GM12878 (cell line): ENCODE measurements around the gene SLC9C2. TPM values are rescaled to one million over a fixed set of nuclear protein-coding genes. Genes with fewer than 3 reads are reported as not detected.

ENCODE experiments used
- ATAC-seq: fragments of 200-7000 bp; cut with Tn5 transposase; 3 replicates; pipeline ENCODE4 v1.9.1; 2020; ENCODE audit warnings: mild to moderate bottlenecking, moderate library complexity
- BruUV-seq: library from RNA; stranded (reverse); fragments of 400-500 nt; replicated peaks from 2 replicates; lab custom pipeline; 2021; lab: Mats Ljungman, UMichigan
- CTCF ChIA-PET: fragments of 300-600 bp; sonication (Branson Sonifier 250); formaldehyde crosslinking; extraction: SDS; loops from one replicate; lab custom pipeline; 2021; ENCODE audit warnings: inconsistent platforms; lab: Yijun Ruan, JAX
- POLR2A ChIA-PET: fragments of 350-600 bp; formaldehyde crosslinking; extraction: SDS; loops from one replicate; lab custom pipeline; 2021; ENCODE audit warnings: inconsistent platforms; lab: Charles Lee
- RAD21 ChIA-PET: fragments of 300-600 bp; sonication (Branson Sonifier 250); formaldehyde crosslinking; loops from one replicate; lab custom pipeline; 2023; ENCODE audit warnings: antibody characterized with exemption; ENCODE audit not compliant: unreplicated experiment; lab: Charles Lee
- SMC1A ChIA-PET: fragments of 300-600 bp; sonication (Branson Sonifier 250); formaldehyde crosslinking; loops from one replicate; lab custom pipeline; 2023; ENCODE audit not compliant: unreplicated experiment, uncharacterized antibody; lab: Charles Lee
- DNase-seq: peaks from one replicate; pipeline ENCODE4 v3.0.0-alpha.2; 2011; ENCODE audit warnings: low read depth, low spot score
- FAIRE-seq: peaks from 3 replicates; lab custom pipeline; 2011; peaks lifted over from hg19 to GRCh38; lab: Jason Lieb, UNC
- H2AFZ ChIP-seq: 2 replicates; pipeline ENCODE4 v1.6.0; 2011; ENCODE audit warnings: low read depth, low read length, control low read depth; ENCODE audit not compliant: control insufficient read depth
- H3K27ac ChIP-seq: 2 replicates; pipeline ENCODE4 v1.5.1; 2011; ENCODE audit warnings: control low read depth; ENCODE audit not compliant: control insufficient read depth, insufficient read depth
- H3K27me3 ChIP-seq, 2 experiments: replicated peaks in 1 of 2; 2 replicates each; pipeline versions ENCODE4 v1.6.0 to v1.6.1; 2011; ENCODE audit warnings: low read length in 1 of 2; ENCODE audit not compliant: control insufficient read depth in 2 of 2, insufficient read depth in 2 of 2
- H3K36me3 ChIP-seq, 2 experiments: 2 replicates each; pipeline ENCODE4 v1.5.1; 2011; ENCODE audit warnings: low read length in 1 of 2; ENCODE audit not compliant: control insufficient read depth in 2 of 2, insufficient read depth in 2 of 2
- H3K4me1 ChIP-seq: 2 replicates; pipeline ENCODE4 v1.6.1; 2011; ENCODE audit warnings: mild to moderate bottlenecking, low read length, moderate library complexity, mixed read lengths; ENCODE audit not compliant: control insufficient read depth, insufficient read depth
- H3K4me2 ChIP-seq: 2 replicates; pipeline ENCODE4 v1.6.0; 2011; ENCODE audit warnings: control low read depth; ENCODE audit not compliant: control insufficient read depth, insufficient read depth
- H3K4me3 ChIP-seq: fragments of 200-600 bp; sonication (generic); 2 replicates; pipeline ENCODE4 v1.5.1; 2016
- H3K79me2 ChIP-seq: 2 replicates; pipeline ENCODE4 v1.6.0; 2011; ENCODE audit warnings: low read length; ENCODE audit not compliant: control insufficient read depth, insufficient read depth
- H3K9ac ChIP-seq: 2 replicates; pipeline ENCODE4 v1.8.0; 2011; ENCODE audit warnings: low read length, control low read depth, mixed read lengths; ENCODE audit not compliant: control insufficient read depth, insufficient read depth
- H3K9me3 ChIP-seq: replicated peaks from 3 replicates; pipeline ENCODE4 v1.5.1; 2011; ENCODE audit warnings: mild to moderate bottlenecking, low read length; ENCODE audit not compliant: control insufficient read depth, insufficient read depth
- H4K20me1 ChIP-seq: 2 replicates; pipeline ENCODE4 v1.6.0; 2011; ENCODE audit not compliant: control insufficient read depth, insufficient read depth
- CBFB ChIP-seq: IDR thresholded peaks from 2 replicates; pipeline ENCODE4 v1.6.1; 2016; ENCODE audit warnings: antibody characterized with exemption, low read depth
- CHD1 ChIP-seq: IDR thresholded peaks from 2 replicates; pipeline ENCODE4 v1.6.1; 2012; ENCODE audit warnings: low read depth, low read length, improper control_type of control experiment
- ETV6 ChIP-seq, 2 experiments: fragments of 450-650 bp in 1 of 2; IDR thresholded peaks in 1 of 2; conservative IDR thresholded peaks in 1 of 2; 2 replicates each; pipeline ENCODE4 v1.6.1; 2014; ENCODE audit warnings: antibody characterized with exemption in 1 of 2, borderline replicate concordance in 1 of 2, low read depth in 1 of 2, mild to moderate bottlenecking in 1 of 2, moderate library complexity in 1 of 2
- FOS ChIP-seq: IDR thresholded peaks from 3 replicates; pipeline ENCODE4 v1.6.1; 2011; ENCODE audit warnings: borderline replicate concordance; ENCODE audit not compliant: insufficient read length; ENCODE audit errors: extremely low read depth
- GATAD2B ChIP-seq: fragments of 450-650 bp; conservative IDR thresholded peaks from 2 replicates; pipeline ENCODE4 v1.6.1; 2017; ENCODE audit warnings: low read depth, mild to moderate bottlenecking, moderate library complexity
- JUND ChIP-seq: IDR thresholded peaks from 2 replicates; pipeline ENCODE4 v1.6.1; 2012; ENCODE audit warnings: low read depth, mild to moderate bottlenecking, low read length, improper control_type of control experiment, moderate library complexity
- MYC ChIP-seq: IDR thresholded peaks from 2 replicates; pipeline ENCODE4 v1.6.1; 2011; ENCODE audit warnings: mild to moderate bottlenecking, low read length, moderate library complexity, inconsistent platforms; ENCODE audit not compliant: insufficient read depth, insufficient replicate concordance, insufficient read length, severe bottlenecking
- NR2C1 ChIP-seq: fragments of 450-650 bp; IDR thresholded peaks from 2 replicates; pipeline ENCODE4 v1.6.1; 2017; ENCODE audit warnings: antibody characterized with exemption, mild to moderate bottlenecking, moderate library complexity
- NR2C2 ChIP-seq: IDR thresholded peaks from 2 replicates; pipeline ENCODE4 v1.6.1; 2011; ENCODE audit warnings: borderline replicate concordance, low read depth; ENCODE audit not compliant: control insufficient read depth, insufficient read length
- SREBF1 ChIP-seq: IDR thresholded peaks from 2 replicates; pipeline ENCODE4 v1.6.1; 2012; ENCODE audit warnings: mild to moderate bottlenecking, low read length
- SREBF2 ChIP-seq: IDR thresholded peaks from 2 replicates; pipeline ENCODE4 v1.6.1; 2012; ENCODE audit warnings: mild to moderate bottlenecking, low read length
- TBL1XR1 ChIP-seq: IDR thresholded peaks from 2 replicates; pipeline ENCODE4 v1.6.1; 2012; ENCODE audit warnings: low read depth, low read length, improper control_type of control experiment
- in situ Hi-C: fragments of 300-500 bp; cut with MboI; formaldehyde crosslinking; loops from 9 replicates; pipeline ENCODE4 v1.14.3; 2018; ENCODE audit warnings: mixed read lengths
- intact Hi-C: fragments of 100-400 bp; cut with micrococcal nuclease; formaldehyde crosslinking; loops from one replicate; pipeline ENCODE4 v1.14.2; 2022; ENCODE audit not compliant: unreplicated experiment
- polyA plus RNA-seq, 11 experiments: library from polyadenylated mRNA; depleted of rRNA in 4 of 11; unstranded in 6 of 11; stranded (reverse) in 5 of 11; fragments of >200 nt; fragmentation: Nextera tagmentation in 4 of 11; fragmentation: Illumina TruSeq in 1 of 11; extraction: Ambion mirVana in 4 of 11; extraction: Trizol in 1 of 11; gene quantifications; 1 replicate in 1 of 11; 2 replicates in 10 of 11; pipeline versions ENCODE4 v1.2.1 to v1.2.3, GENCODE V29; 2011 to 2016; ENCODE audit warnings: inconsistent platforms in 2 of 11, missing spikeins in 2 of 11, low read depth in 1 of 11
- total RNA-seq, 4 experiments: library from RNA; depleted of rRNA in 3 of 4; stranded (reverse); fragments of >200 nt in 3 of 4; fragmentation: Illumina TruSeq in 1 of 4; extraction: Trizol in 1 of 4; gene quantifications; 2 replicates each; pipeline versions ENCODE4 v1.2.1 to v1.2.3, GENCODE V29; 2013 to 2021
- TF ChIP-seq, protein P1 (sequence below), 3 experiments: IDR thresholded peaks in 2 of 3; conservative IDR thresholded peaks in 1 of 3; 2 replicates each; pipeline ENCODE4 v1.5.1; 2011; ENCODE audit warnings: low read depth in 3 of 3, low read length in 3 of 3, mild to moderate bottlenecking in 3 of 3, control low read depth in 2 of 3, moderate library complexity in 2 of 3, inconsistent platforms in 1 of 3, mixed read lengths in 1 of 3; ENCODE audit not compliant: control insufficient read depth in 2 of 3, insufficient read depth in 1 of 3; ENCODE audit errors: extremely low read depth in 1 of 3
- TF ChIP-seq, protein P2 (sequence below): fragments of 450-650 bp; IDR thresholded peaks from 2 replicates; pipeline ENCODE4 v1.6.1; 2017; ENCODE audit warnings: low read depth, mild to moderate bottlenecking, moderate library complexity
- TF ChIP-seq, protein P3 (sequence below): IDR thresholded peaks from 2 replicates; pipeline ENCODE4 v1.6.1; 2011; ENCODE audit warnings: mild to moderate bottlenecking, low read depth, low read length, moderate library complexity; ENCODE audit not compliant: insufficient replicate concordance
- TF ChIP-seq, protein P4 (sequence below): fragments of 450-650 bp; IDR thresholded peaks from 2 replicates; pipeline ENCODE4 v1.6.1; 2016; ENCODE audit warnings: mild to moderate bottlenecking
- TF ChIP-seq, protein P5 (sequence below): fragments of 150-350 bp; IDR thresholded peaks from 2 replicates; pipeline ENCODE4 v1.6.1; 2014; ENCODE audit warnings: mild to moderate bottlenecking, low read depth, low read length

SLC9C2 gene
- total and polyA plus RNA-seq, 10 of the 15 experiments (the other 5 are each of a cell fraction or from before 2014, with no cell fraction given), result not detected

DNA sequence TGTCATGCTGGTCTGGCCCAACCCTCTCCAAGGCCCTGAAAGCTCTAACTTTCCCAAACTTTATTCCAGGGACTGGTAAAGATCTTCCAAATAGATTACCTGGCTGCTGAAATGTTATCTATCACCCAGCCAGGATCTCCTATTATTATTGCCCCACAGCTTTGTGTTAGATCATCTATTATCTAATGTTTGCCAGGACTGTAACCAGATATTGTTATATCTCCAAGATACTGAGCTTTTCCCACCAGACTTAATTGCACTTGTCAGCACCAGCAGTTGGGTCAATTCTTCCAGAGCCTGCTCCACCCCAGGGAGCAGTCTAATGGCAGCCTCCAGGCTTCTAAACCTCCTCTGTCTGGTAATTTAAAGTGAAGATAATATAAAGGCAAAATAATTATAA is 66.6 kb downstream of the SLC9C2 start:
- no peaks in the 10 kb centered on the region for H3K27me3 ChIP-seq
- H3K27ac ChIP-seq, result no peak overlapping the region
- SMC1A ChIA-PET, result no interaction called here
- in situ Hi-C loops, result no loop called here
- RAD21 ChIA-PET, result no interaction called here
- BruUV-seq, result no TSS peak
- H3K9me3 ChIP-seq, result no peaks in the 10 kb centered on the region
- ATAC-seq (no peak), DNase-seq (no peak), FAIRE-seq (no peak)
- intact Hi-C loops, result no loop called here
- H3K4me3 ChIP-seq, result no peak overlapping the region
- no peak overlapping the region for H3K9ac ChIP-seq
- H3K79me2 ChIP-seq, result no peaks in the 10 kb centered on the region
- no peak overlapping the region for H3K4me2 ChIP-seq
- H4K20me1 ChIP-seq, result no peaks in the 10 kb centered on the region
- CTCF ChIA-PET, result interaction anchor here (0.9 kb wide), 2 partner anchors 69 to 105 kb away, joined by 3 to 4 read pairs; no protein-coding TSS in a partner anchor
- no peaks in the 10 kb centered on the region for H3K36me3 ChIP-seq
- H2AFZ ChIP-seq, result no peak overlapping the region
- POLR2A ChIA-PET, result no interaction called here
- H3K4me1 ChIP-seq, result no peaks in the 10 kb centered on the region
- TF ChIP-seq, protein P1, sequence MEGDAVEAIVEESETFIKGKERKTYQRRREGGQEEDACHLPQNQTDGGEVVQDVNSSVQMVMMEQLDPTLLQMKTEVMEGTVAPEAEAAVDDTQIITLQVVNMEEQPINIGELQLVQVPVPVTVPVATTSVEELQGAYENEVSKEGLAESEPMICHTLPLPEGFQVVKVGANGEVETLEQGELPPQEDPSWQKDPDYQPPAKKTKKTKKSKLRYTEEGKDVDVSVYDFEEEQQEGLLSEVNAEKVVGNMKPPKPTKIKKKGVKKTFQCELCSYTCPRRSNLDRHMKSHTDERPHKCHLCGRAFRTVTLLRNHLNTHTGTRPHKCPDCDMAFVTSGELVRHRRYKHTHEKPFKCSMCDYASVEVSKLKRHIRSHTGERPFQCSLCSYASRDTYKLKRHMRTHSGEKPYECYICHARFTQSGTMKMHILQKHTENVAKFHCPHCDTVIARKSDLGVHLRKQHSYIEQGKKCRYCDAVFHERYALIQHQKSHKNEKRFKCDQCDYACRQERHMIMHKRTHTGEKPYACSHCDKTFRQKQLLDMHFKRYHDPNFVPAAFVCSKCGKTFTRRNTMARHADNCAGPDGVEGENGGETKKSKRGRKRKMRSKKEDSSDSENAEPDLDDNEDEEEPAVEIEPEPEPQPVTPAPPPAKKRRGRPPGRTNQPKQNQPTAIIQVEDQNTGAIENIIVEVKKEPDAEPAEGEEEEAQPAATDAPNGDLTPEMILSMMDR (IDR thresholded peaks at IDR 0.05 in 2 of 3, conservative IDR thresholded peaks at IDR 0.05 in 1 of 3; ENCODE audit: control insufficient read depth in 2 of 3, extremely low read depth in 1 of 3, insufficient read depth in 1 of 3, low read depth in 3 of 3, low read length in 3 of 3), result no peak
- no peak for TF ChIP-seq FOS
- TF ChIP-seq SREBF2, result no peak
- no peak for TF ChIP-seq ETV6 (conservative IDR thresholded peaks at IDR 0.05 in 1 of 2, IDR thresholded peaks at IDR 0.05 in 1 of 2; ENCODE audit: borderline replicate concordance in 1 of 2, low read depth in 1 of 2)
- TF ChIP-seq NR2C2, result no peak
- TF ChIP-seq, protein P2, sequence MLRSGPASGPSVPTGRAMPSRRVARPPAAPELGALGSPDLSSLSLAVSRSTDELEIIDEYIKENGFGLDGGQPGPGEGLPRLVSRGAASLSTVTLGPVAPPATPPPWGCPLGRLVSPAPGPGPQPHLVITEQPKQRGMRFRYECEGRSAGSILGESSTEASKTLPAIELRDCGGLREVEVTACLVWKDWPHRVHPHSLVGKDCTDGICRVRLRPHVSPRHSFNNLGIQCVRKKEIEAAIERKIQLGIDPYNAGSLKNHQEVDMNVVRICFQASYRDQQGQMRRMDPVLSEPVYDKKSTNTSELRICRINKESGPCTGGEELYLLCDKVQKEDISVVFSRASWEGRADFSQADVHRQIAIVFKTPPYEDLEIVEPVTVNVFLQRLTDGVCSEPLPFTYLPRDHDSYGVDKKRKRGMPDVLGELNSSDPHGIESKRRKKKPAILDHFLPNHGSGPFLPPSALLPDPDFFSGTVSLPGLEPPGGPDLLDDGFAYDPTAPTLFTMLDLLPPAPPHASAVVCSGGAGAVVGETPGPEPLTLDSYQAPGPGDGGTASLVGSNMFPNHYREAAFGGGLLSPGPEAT, result no peak
- TF ChIP-seq, protein P3, sequence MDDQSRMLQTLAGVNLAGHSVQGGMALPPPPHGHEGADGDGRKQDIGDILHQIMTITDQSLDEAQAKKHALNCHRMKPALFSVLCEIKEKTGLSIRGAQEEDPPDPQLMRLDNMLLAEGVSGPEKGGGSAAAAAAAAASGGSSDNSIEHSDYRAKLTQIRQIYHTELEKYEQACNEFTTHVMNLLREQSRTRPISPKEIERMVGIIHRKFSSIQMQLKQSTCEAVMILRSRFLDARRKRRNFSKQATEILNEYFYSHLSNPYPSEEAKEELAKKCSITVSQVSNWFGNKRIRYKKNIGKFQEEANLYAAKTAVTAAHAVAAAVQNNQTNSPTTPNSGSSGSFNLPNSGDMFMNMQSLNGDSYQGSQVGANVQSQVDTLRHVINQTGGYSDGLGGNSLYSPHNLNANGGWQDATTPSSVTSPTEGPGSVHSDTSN, result no peak
- TF ChIP-seq, protein P4, sequence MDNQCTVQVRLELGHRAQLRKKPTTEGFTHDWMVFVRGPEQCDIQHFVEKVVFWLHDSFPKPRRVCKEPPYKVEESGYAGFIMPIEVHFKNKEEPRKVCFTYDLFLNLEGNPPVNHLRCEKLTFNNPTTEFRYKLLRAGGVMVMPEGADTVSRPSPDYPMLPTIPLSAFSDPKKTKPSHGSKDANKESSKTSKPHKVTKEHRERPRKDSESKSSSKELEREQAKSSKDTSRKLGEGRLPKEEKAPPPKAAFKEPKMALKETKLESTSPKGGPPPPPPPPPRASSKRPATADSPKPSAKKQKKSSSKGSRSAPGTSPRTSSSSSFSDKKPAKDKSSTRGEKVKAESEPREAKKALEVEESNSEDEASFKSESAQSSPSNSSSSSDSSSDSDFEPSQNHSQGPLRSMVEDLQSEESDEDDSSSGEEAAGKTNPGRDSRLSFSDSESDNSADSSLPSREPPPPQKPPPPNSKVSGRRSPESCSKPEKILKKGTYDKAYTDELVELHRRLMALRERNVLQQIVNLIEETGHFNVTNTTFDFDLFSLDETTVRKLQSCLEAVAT, result no peak
- no peak for TF ChIP-seq JUND
- no peak for TF ChIP-seq SREBF1
- TF ChIP-seq CHD1, result no peak
- TF ChIP-seq, protein P5, sequence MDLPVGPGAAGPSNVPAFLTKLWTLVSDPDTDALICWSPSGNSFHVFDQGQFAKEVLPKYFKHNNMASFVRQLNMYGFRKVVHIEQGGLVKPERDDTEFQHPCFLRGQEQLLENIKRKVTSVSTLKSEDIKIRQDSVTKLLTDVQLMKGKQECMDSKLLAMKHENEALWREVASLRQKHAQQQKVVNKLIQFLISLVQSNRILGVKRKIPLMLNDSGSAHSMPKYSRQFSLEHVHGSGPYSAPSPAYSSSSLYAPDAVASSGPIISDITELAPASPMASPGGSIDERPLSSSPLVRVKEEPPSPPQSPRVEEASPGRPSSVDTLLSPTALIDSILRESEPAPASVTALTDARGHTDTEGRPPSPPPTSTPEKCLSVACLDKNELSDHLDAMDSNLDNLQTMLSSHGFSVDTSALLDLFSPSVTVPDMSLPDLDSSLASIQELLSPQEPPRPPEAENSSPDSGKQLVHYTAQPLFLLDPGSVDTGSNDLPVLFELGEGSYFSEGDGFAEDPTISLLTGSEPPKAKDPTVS, result no peak
- no peak for TF ChIP-seq CBFB
- TF ChIP-seq NR2C1, result no peak
- no peak for TF ChIP-seq MYC
- TF ChIP-seq GATAD2B, result no peak
- TF ChIP-seq TBL1XR1, result no peak
